Measurements from ENCODE around the gene TACR2.

TACR2 gene

DNA sequence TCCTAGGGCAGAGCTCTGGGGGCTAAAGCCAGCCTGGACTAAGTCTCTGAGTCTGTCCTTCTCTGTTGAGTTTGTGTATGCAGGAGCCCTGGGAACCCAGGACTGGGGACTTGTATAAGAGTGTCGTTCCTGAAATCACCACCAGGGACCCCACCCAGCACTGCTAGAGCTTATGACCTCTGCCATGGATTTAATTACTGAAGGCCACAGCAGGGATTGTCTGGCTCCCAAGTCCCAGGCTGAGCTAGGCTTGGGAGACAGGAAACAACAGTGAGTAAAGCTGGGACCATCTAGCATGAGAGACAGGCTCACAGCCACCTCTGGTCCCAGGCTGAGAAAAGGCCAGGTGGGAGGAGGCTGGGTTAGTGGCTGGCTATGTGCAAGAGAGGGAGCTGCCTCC lies 33.1 kb upstream of the TACR2 start:
- TF ChIP-seq, protein P1, sequence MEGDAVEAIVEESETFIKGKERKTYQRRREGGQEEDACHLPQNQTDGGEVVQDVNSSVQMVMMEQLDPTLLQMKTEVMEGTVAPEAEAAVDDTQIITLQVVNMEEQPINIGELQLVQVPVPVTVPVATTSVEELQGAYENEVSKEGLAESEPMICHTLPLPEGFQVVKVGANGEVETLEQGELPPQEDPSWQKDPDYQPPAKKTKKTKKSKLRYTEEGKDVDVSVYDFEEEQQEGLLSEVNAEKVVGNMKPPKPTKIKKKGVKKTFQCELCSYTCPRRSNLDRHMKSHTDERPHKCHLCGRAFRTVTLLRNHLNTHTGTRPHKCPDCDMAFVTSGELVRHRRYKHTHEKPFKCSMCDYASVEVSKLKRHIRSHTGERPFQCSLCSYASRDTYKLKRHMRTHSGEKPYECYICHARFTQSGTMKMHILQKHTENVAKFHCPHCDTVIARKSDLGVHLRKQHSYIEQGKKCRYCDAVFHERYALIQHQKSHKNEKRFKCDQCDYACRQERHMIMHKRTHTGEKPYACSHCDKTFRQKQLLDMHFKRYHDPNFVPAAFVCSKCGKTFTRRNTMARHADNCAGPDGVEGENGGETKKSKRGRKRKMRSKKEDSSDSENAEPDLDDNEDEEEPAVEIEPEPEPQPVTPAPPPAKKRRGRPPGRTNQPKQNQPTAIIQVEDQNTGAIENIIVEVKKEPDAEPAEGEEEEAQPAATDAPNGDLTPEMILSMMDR (IDR thresholded peaks at IDR 0.05) = no peak
- H3K27ac ChIP-seq = no peak overlapping the region
- H3K4me3 ChIP-seq = no peak overlapping the region
- no peak for DNase-seq (ENCODE audit: low spot score)

DNA sequence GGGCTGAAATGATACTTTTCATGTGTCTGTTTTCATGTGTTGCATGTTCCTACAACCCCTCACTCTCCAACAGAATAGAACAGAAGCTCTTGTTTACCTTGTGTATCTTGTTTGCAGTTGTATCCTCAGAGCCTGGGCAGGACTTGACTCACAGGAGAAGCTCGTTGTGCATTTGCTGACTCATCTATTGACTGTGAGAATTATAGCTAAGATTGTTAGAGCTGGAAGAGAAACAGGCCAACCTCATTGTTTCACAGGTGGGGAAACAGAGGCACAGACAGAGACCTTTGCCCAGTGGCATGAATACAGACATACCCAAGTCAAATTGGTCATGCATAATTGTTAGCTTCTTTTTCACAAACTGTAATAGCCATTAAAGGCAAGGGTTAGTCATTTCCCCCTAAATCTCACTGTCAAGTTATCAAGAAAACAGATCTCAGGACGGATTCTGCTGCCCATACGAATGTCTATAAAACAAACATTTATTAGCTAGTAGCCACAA lies 30.0 kb upstream of the TACR2 start:
- TF ChIP-seq, protein P1 (IDR thresholded peaks at IDR 0.05) = no peak
- Histone ChIP-seq H3K4me3 (no peak overlapping the region), H3K27ac (no peak overlapping the region)
- no peak for DNase-seq (ENCODE audit: low spot score)

DNA sequence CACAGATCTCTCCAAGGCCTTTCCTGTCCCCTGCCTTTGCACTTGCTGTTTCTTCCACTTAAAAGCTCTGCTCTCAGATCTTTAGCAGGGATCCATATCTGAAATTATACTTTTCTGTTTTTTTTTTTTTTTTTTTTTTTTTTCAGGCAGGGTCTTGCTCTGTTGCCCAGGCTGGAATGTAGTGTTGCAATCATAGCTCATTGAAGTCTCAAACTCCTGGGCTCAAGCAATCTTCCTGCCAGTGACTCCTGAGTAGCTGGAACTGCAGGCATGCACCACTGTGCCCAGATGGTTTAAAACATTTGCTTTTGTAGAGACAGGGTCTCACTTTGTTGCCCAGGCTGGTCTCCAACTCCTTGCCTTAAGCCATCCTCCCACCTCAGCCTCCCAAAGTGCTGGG lies 29.5 kb upstream of the TACR2 start:
- DNase-seq (ENCODE audit: low spot score) = no peak
- H3K27ac ChIP-seq = no peak overlapping the region
- H3K4me3 ChIP-seq = no peak overlapping the region
- TF ChIP-seq, protein P1 (IDR thresholded peaks at IDR 0.05) = no peak

DNA sequence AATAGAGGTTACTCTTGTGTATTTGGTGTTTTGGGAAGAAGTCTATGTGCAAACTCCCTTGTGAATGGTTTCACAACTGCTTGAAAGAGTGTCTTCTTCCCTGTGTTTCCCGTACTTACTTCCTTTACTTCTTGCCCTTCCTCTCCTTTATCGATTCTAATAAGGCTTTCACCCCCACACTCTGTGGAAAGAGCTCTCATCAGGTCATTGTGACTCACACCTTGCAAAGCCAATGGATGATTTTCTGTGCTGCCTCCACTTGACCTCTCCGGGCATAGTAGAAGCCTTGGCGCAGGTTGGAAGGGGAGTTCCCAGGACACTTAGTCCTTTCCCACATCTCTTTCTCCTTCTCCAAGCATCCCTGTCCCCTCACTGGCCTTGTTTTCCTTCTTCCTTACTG lies 28.3 kb upstream of the TACR2 start:
- TF ChIP-seq, protein P1 (IDR thresholded peaks at IDR 0.05) = no peak
- Histone ChIP-seq H3K27ac (no peak overlapping the region), H3K4me3 (no peak overlapping the region)
- no peak for DNase-seq (ENCODE audit: low spot score)

DNA sequence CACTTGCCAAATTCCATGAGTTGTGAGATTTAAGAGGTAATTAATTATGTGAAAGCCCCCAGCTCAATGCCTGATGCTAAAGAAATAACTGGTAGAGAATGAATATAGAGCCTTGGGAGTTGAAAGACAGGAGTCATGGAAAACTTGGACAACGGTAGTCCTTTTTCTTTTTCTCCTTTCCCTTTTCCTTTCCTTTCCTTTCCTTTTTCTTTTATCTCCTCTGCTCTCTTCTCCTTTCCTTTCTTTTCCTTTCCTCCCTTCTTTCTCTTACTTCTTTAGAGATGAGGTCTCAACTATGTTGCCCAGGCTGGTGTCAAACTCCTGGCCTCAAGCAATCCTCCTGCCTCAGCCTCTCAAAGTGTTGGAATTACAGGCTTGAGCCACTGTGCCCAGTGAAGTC lies 26.6 kb upstream of the TACR2 start:
- DNase-seq (ENCODE audit: low spot score) = no peak
- no peak overlapping the region for H3K4me3 ChIP-seq
- H3K27ac ChIP-seq = no peak overlapping the region
- TF ChIP-seq, protein P1 (IDR thresholded peaks at IDR 0.05) = no peak

DNA sequence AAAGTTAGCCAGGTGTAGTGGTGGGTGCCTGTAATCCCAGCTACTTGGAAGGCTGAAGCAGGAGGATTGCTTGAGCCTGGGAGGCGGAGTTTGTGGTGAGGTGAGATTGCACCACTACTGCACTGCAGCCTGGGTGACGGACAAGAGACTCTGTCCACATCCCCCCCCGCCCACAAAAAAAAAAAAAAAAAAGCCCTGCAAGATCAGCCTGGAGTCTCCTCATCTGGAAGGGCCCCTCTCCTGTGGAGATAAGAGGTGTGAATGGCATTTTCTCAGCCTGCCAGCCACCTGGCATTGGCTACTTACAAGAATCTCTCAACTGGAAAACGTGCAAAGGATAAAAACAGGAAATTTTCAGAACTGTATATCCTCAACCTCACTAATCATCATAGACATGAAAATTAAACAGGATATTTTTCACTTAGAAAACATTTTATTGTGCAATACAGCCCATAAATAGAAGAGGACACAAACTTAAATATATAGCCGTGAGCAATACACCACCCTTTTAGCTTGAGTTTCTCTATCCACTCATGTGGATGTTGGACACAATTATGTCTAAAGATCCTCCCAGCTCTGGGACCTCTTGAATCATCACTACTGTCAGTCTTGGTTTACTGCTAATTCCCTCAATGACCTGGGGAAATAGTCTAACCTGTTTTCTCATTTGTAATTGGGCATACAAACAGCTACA lies 23.2 kb upstream of the TACR2 start:
- DNase-seq (ENCODE audit: low spot score) = no peak
- TF ChIP-seq, protein P1 (IDR thresholded peaks at IDR 0.05) = no peak
- Histone ChIP-seq H3K4me3 (no peak overlapping the region), H3K27ac (no peak overlapping the region)

DNA sequence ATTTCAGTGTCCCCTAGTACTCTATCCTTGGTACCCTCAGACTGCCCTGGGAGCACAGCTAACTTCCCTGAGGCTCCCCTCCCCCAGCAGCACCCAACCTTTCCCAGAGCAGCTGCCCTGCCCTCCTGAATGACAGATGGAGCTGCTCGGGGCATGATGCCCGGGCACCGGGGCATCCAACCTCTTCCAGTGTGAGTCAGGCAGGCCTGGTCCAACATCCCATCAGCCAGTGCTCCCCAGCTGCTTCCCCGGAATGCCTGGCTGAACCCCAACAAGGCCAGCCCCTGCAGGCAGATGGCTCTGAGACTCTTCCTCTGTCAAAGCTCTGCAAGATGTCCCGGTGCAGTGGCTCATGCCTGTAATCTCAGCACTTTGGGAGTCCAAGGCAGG lies 22.6 kb upstream of the TACR2 start:
- H3K4me3 ChIP-seq = no peak overlapping the region
- TF ChIP-seq, protein P1 (IDR thresholded peaks at IDR 0.05) = no peak
- no peak for DNase-seq (ENCODE audit: low spot score)
- no peak overlapping the region for H3K27ac ChIP-seq

Measured in coronary artery (tissue), 2 donors.